SJSA1 (cell line): Measurements from ENCODE around the gene ADAMTS2. TPM values are rescaled to one million over a fixed set of nuclear protein-coding genes. Genes with fewer than 3 reads are reported as not detected.

Source experiments
- DNase-seq, 2 experiments: peaks; one replicate each; pipeline ENCODE4 v3.0.0-alpha.2; 2015 to 2020; ENCODE audit warnings: low spot score in 2 of 2, low read depth in 1 of 2
- H3K27ac ChIP-seq: fragments of 250-450 bp; sonication (Bioruptor Pico); 2 replicates; pipeline ENCODE4 v1.5.1; 2020; ENCODE audit warnings: mild to moderate bottlenecking, moderate library complexity
- H3K27me3 ChIP-seq: fragments of 250-450 bp; sonication (Bioruptor Pico); replicated peaks from 2 replicates; pipeline ENCODE4 v1.5.1; 2020; ENCODE audit warnings: mild to moderate bottlenecking, moderate library complexity
- H3K36me3 ChIP-seq: fragments of 250-450 bp; sonication (Bioruptor Pico); 2 replicates; pipeline ENCODE4 v1.5.1; 2020; ENCODE audit warnings: mild to moderate bottlenecking
- H3K4me1 ChIP-seq: fragments of 250-450 bp; sonication (Bioruptor Pico); replicated peaks from 2 replicates; pipeline ENCODE4 v1.6.1; 2021; ENCODE audit warnings: mild to moderate bottlenecking
- H3K4me3 ChIP-seq: fragments of 250-450 bp; sonication (Bioruptor Pico); 2 replicates; pipeline ENCODE4 v1.5.1; 2020; ENCODE audit warnings: mild to moderate bottlenecking
- H3K9me3 ChIP-seq: fragments of 250-450 bp; sonication (Bioruptor Pico); replicated peaks from 2 replicates; pipeline ENCODE4 v1.5.1; 2020; ENCODE audit warnings: mild to moderate bottlenecking
- total RNA-seq: library from RNA; depleted of rRNA; stranded (reverse); fragments of >200 nt; shearing (Covaris generic); gene quantifications from 2 replicates; pipeline ENCODE4 v1.2.3, GENCODE V29; 2014

Gene ADAMTS2
- total RNA-seq, 1 experiment from 2014 or later: 4.9 TPM

DNA sequence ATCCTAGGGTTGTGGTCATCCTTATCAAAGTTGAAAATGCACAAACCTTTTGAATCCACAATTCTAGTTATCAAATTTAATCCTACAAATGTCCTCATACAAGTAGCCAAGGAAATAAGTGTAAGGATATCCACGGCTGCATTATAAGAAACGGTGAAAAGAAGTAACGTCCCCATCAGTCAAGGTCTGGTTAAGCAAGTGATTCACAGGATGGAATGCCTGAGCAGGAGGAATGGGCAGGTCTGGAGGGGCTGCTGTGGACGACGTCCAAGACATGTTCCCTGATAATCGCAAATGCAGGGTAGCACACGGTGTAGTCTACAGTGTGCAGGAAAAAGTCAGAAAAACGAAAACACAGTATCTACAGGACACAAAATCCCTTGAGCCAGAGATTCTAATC is 118.6 kb downstream of the ADAMTS2 start:
- no peaks in the 10 kb centered on the region for H3K4me1 ChIP-seq
- no peak overlapping the region for H3K27ac ChIP-seq
- no peaks in the 10 kb centered on the region for H3K36me3 ChIP-seq
- no peak for DNase-seq
- H3K4me3 ChIP-seq: no peak overlapping the region
- no peaks in the 10 kb centered on the region for H3K27me3 ChIP-seq
- H3K9me3 ChIP-seq: peaks cover 66% of the 10 kb centered on the region

DNA sequence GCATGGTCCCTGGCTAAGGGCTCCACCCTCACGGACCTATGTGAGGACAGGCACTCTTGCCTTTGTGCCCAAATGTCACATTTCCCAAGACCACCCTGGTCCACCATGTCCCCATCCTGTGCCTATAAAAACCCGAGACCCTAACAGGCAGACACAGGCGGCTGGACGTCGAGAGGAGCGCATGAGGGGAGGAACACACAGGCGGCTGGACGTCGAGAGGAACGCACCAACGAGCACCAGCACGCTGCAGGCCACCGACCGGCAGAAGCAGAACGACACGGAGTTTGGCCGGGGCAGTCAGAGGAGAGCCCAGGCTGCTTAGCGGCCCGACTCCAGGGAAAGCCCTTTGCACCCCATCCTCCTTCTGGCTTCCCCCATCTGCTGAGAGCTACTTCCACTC is 119.9 kb downstream of the ADAMTS2 start:
- H3K4me3 ChIP-seq: no peak overlapping the region
- no peak for DNase-seq
- H3K27me3 ChIP-seq: no peaks in the 10 kb centered on the region
- peaks cover 76% of the 10 kb centered on the region for H3K9me3 ChIP-seq
- H3K36me3 ChIP-seq: no peaks in the 10 kb centered on the region
- H3K4me1 ChIP-seq: no peaks in the 10 kb centered on the region
- H3K27ac ChIP-seq: no peak overlapping the region

DNA sequence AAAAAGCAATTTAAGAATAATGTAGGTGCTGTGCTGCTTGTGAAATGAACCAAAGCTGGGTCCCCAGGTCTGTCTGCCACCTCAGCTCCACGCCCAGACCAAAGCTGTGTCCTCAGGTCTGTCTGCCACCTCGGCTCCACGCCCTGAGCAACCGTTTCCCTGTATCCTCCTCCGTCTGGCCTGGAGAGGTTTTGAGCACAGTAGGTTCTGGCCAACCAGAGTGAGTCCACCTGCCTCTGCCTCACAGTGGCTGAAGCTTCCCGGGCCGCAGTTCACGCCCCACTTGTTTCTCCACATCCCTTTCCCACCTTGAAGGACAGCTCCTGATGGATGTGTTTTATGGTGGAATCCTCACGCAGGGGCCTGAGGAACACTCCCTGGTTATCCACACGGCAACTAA is 120.5 kb downstream of the ADAMTS2 start:
- Histone ChIP-seq H3K27ac (no peak overlapping the region), H3K4me1 (no peaks in the 10 kb centered on the region), H3K36me3 (no peaks in the 10 kb centered on the region), H3K9me3 (peaks cover 76% of the 10 kb centered on the region), H3K4me3 (no peak overlapping the region), H3K27me3 (no peaks in the 10 kb centered on the region)
- DNase-seq: no peak

DNA sequence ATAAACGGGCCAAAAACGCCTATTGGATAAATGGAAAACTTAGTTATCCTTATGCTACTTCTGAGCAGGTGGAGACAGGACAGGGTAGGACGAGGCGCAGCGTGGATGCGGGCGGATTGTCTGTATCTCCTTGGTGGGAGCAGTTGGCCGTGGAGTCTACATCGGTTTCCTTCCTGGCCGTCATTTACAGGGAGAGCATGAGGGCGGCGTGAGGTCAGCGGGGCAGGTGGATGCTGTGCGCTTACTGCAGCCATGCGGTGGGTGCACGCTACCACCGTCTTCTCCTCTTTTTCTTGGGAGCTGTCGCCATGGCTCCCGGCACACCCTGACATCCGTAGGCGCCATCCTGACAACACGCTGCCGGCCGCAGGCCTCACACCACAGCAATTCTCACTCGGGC is 121.3 kb downstream of the ADAMTS2 start:
- no peak for DNase-seq
- H3K27me3 ChIP-seq: no peaks in the 10 kb centered on the region

DNA sequence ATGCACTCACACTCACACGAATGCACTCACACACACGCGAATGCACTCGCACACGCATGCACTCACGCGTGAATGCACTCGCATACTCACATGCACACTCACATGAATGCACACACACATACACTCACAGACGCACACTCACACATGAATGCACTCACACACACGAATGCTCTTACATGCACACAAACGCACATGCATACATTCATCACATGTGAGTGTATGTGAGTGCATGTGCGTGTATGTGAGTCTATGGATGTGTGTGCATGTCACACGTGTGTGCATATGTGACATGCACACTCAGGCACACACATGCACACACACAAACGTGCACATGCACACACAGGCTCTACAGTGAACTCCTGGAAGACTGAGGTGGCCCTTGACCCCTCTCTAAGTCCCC is 121.7 kb downstream of the ADAMTS2 start:
- no peaks in the 10 kb centered on the region for H3K27me3 ChIP-seq
- no peak overlapping the region for H3K4me3 ChIP-seq
- H3K27ac ChIP-seq: no peak overlapping the region
- H3K36me3 ChIP-seq: no peaks in the 10 kb centered on the region
- no peaks in the 10 kb centered on the region for H3K4me1 ChIP-seq
- peaks cover 84% of the 10 kb centered on the region for H3K9me3 ChIP-seq
- no peak for DNase-seq

More for the DNA sequence above, 121.3 kb downstream of the ADAMTS2 start:
- H3K4me3 ChIP-seq: no peak overlapping the region
- H3K9me3 ChIP-seq: peaks cover 81% of the 10 kb centered on the region
- no peak overlapping the region for H3K27ac ChIP-seq
- no peaks in the 10 kb centered on the region for H3K36me3 ChIP-seq
- no peaks in the 10 kb centered on the region for H3K4me1 ChIP-seq

DNA sequence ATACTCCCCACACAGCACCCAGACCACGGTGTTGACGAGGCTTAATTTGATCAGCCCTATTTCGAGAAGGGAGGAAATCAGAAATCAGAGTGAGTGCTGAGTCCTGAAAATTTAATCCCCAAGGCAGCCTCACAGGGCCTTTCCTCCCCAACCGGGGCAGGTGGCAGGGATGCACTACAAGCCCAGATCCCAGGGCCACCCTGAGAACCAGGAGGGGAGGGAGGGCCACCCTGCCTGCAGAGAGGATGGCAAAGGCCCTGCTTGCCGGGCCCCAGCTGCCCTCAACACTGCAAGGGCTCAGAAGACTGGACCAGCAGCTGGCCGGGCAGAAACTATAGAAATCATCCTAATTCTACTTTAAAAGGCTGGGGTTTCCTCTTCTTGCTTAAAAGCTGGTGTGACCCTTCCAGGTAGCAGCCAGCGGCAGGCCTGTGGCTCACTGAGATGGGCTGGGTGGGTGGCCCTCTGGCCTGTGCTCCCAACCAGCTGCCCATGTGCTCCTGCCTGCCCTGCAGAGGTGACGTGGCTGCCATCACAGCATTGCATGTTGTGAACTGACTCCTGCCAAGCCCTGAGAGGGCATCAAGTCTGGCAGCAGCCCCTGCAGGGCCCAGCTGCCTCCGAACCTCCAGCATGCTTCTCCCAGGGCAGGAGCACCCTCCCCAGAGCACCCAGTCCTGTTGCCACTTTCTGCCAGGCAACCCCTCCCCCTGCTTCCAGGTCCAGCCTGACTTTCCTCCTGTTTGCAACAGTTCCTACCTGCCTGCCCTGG is 122.8 kb downstream of the ADAMTS2 start:
- Histone ChIP-seq H3K4me1 (no peaks in the 10 kb centered on the region), H3K9me3 (peaks cover 76% of the 10 kb centered on the region)

DNA sequence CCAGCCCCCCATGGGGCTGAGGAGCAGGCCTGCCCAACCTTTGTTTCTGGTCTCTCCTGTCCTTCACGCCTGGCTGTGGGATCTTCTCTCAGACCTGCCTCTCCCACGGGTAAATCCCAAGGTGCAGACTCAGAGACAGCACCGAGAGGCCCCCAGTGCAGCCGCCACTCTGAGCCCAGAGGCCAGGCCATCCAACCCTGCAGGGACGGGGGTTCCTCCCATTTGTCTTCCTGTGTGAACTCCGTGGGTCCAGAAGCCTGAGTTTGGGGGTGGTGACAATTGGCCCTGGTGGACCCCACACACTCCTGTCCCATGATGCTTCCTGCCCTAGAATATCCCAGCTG is 123.4 kb downstream of the ADAMTS2 start:
- Histone ChIP-seq H3K4me1 (no peaks in the 10 kb centered on the region), H3K36me3 (no peaks in the 10 kb centered on the region)
- no peak for DNase-seq

More for the DNA sequence above, 122.8 kb downstream of the ADAMTS2 start:
- no peak overlapping the region for H3K27ac ChIP-seq
- no peak overlapping the region for H3K4me3 ChIP-seq
- no peaks in the 10 kb centered on the region for H3K36me3 ChIP-seq
- DNase-seq: no peak
- H3K27me3 ChIP-seq: no peaks in the 10 kb centered on the region

DNA sequence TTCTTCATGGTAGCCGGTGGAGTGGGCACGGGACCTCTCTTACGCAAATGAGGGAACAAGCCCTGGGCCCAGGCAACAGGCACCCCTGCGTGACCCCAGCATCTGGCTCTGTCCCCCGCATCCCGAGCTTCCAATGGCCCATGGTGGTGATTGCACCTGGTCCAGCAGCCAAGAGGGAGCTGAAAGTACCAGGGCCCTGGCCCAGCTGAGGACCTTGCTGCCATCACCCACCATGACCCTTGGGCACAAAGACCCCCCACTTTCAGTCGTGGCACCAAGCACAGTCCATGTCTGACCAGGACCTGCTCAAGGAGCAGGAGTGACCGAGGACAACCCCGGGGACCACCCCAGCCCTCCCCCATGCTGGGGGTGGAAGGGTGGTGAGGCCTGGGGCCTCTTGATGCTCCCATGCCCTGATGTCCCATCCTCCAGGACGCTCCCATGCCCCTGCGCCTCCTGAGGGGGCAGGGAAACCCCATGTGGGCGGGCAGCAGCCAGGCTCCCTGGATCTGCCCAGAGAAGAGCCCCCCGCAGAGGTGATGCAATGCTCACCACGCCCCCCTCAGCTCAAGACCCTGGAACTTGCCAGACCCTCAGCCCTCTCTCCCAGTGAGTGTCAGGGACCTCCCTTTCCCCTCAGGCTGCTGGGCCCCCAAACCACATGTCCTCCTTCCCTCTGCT is 123.9 kb downstream of the ADAMTS2 start:
- peaks cover 68% of the 10 kb centered on the region for H3K9me3 ChIP-seq
- H3K27me3 ChIP-seq: no peaks in the 10 kb centered on the region
- no peak overlapping the region for H3K4me3 ChIP-seq
- H3K36me3 ChIP-seq: no peaks in the 10 kb centered on the region
- no peak overlapping the region for H3K27ac ChIP-seq
- no peaks in the 10 kb centered on the region for H3K4me1 ChIP-seq
- no peak for DNase-seq

More for the DNA sequence above, 123.4 kb downstream of the ADAMTS2 start:
- Histone ChIP-seq H3K4me3 (no peak overlapping the region), H3K9me3 (peaks cover 71% of the 10 kb centered on the region), H3K27ac (no peak overlapping the region), H3K27me3 (no peaks in the 10 kb centered on the region)

DNA sequence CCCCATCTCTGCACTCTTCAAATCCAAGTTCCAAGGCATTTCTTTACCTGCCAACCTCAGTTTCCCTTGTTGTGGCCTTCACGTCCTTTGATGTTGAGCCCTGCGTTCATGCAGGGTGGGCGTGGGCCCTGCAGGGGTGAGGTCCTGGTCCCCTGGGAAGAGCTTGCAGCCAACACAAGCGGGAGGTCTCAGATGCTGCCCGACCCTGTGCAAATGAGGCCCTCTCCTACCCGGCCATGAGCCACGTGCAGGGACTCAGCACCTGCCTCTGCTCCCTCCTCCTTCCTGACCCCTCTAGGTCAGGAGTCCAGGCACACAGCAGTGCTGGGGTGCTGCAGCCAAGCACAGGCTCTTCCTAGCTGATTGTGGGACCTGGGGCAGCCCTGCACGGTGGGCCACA is 124.5 kb downstream of the ADAMTS2 start:
- Histone ChIP-seq H3K27me3 (no peaks in the 10 kb centered on the region), H3K9me3 (peaks cover 69% of the 10 kb centered on the region), H3K36me3 (no peaks in the 10 kb centered on the region), H3K27ac (no peak overlapping the region), H3K4me3 (no peak overlapping the region), H3K4me1 (no peaks in the 10 kb centered on the region)
- no peak for DNase-seq

DNA sequence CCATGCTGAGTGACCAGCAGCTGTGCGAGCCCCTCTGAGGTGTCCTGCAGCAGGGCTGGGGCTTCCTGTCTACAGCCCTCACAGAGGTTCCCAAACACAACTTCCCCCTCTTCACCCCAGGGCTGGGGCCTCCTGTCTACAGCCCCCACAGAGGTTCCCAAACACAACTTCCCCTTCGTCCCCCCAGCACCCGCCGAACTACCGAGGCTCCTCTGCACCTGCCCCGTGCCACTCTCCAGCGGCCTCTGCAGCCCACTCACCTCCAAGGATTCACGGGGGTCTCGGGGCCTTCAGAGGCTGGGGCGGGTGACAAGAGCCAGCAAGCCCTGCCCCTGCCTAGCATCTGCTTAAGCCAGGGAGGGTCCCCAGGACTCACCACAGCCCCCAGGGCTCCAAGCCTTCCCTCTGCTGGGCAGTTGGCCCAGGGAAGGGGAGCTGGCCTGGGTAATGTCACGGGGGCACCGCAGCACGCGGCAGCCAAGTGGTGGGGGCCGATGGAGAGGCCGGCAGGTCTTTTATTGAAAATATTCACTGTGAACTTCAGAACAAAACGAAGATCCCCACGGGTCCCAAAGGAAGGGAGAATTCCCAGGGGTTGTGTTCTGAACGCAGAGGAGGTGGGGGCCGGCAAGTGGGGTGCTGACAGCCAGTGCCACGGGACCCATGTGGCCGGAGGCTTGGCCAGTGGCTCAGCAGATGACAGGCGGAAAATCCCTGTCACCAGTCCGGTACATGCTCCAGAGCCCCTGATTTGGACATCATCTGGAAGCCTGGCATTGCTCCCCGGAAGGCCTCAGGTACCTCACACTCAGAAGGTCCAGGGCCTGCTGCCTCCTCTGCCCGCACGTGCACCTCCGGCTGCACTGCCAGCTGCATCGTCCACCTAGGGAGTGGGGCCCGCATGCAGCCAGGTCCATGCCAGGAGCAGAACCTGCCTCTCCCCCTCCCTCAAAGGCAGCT is 125.3 kb downstream of the ADAMTS2 start:
- no peaks in the 10 kb centered on the region for H3K27me3 ChIP-seq
- peaks cover 66% of the 10 kb centered on the region for H3K9me3 ChIP-seq
- H3K27ac ChIP-seq: no peak overlapping the region
- no peak for DNase-seq
- no peaks in the 10 kb centered on the region for H3K4me1 ChIP-seq
- no peak overlapping the region for H3K4me3 ChIP-seq
- H3K36me3 ChIP-seq: no peaks in the 10 kb centered on the region

DNA sequence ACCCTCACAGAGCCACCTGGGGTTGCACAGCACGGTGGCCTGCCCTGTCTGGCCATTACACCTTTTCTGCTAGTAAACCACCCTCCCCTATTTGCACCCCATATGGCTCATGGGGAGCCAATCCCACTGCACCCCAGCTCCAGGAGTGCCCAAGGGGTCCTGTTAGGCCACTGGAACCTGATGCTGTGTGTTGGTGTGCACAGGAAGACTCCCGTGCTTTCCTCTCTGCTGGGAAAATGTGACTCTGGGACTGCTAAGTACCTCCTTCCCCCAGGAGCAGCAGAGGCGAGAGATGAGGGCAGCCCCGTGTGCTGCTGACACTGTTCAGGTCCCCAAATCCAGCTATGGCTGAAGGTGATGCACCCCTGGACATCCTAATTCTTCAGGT is 126.3 kb downstream of the ADAMTS2 start:
- Histone ChIP-seq H3K27ac (no peak overlapping the region), H3K36me3 (no peaks in the 10 kb centered on the region), H3K27me3 (no peaks in the 10 kb centered on the region), H3K4me1 (no peaks in the 10 kb centered on the region), H3K9me3 (peaks cover 60% of the 10 kb centered on the region), H3K4me3 (no peak overlapping the region)
- no peak for DNase-seq

DNA sequence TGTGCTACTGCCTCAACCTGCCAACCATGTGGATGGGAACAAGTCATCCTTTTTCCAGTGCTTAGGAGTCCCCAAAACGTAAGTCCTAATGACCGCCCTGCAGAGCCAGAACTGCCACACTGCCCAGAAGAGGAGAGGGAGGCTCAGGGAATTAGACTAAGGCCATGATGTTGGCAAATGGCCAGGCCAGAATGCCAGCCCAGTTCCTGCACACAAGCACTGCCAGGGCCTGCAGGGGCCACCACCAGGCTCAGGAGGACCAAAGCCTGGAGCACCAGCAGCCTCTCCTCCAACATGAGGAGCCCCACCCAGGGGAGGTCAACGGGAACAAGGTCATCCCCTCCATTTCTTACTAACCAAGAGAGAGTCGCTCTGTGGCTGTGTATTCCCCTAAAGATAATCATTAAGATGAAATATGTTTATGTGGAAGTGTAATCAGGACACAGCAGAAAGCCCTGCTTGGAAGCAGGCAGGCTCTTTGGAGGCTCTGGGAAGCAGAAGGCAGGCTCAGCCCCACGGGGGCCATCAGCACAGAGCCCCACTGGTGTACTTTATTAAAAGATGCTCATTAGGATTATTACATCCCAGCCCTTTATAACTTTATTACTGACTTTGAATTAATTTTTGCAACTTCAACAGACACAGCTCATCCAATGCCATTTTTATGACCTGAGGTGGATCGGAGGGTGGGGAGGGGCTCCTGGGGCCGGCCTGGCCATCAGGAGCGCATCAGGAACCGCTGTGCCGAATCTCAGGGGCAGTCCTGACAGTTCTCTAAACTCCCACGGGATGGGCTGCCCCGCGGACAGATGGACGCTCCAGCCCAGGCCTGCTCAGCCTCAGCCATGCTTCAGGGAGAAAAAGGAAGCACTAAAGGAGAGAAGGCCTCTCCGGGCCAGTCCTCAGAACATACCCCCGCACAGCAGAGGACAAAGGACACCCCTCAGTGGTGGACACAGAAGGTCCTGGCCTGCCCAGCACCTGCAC is 127.0 kb downstream of the ADAMTS2 start:
- Histone ChIP-seq H3K4me3 (no peak overlapping the region), H3K9me3 (peaks cover 59% of the 10 kb centered on the region), H3K27ac (no peak overlapping the region), H3K27me3 (no peaks in the 10 kb centered on the region), H3K4me1 (no peaks in the 10 kb centered on the region), H3K36me3 (no peaks in the 10 kb centered on the region)
- no peak for DNase-seq

DNA sequence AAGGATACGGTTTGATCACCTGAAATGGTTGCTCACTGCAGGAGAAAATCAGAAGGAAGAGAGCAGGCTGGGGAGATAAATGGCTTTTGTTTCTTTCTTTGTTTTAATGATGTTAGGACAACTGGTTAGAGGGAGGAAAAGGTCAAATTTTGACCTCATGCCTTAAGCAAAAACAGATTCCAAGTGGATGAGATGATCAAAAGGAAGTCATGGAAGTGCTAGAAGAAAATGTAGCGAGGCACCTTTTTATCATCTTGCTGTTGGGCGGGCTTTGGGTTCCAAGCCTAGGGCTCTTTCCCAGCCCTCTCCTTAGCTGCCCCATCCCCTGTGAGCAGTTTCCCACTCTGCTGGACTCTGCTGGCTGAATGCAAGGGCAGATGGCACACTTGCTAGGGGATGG is 127.9 kb downstream of the ADAMTS2 start:
- peaks cover 56% of the 10 kb centered on the region for H3K9me3 ChIP-seq
- no peak overlapping the region for H3K4me3 ChIP-seq
- H3K36me3 ChIP-seq: no peaks in the 10 kb centered on the region
- H3K27ac ChIP-seq: no peak overlapping the region
- no peaks in the 10 kb centered on the region for H3K27me3 ChIP-seq
- no peaks in the 10 kb centered on the region for H3K4me1 ChIP-seq
- no peak for DNase-seq
